Endometrial microvascular endothelial cells (primary cell): ENCODE results near the gene CFTR. TPM values are rescaled to one million over a fixed set of nuclear protein-coding genes. Genes with fewer than 3 reads are reported as not detected.
"Not testable (repeated sequence)": the region's sequence is repeated elsewhere in the genome, so short reads cannot be mapped to it uniquely, and the experiment has no call there.

Experiments
- in situ Hi-C: cut with HindIII; loops from 2 replicates; pipeline ENCODE4 v1.10.0; 2017; ENCODE audit warnings: low sequenced_read_pairs, low pct_unique_long_range_greater_than_20kb; ENCODE audit errors: inconsistent ontology term
- total RNA-seq: library from RNA; depleted of rRNA; stranded (reverse); fragments of >200 nt; gene quantifications from one replicate; pipeline ENCODE4 v1.2.3, GENCODE V29; 2015; ENCODE audit errors: inconsistent ontology term

CFTR gene
- total RNA-seq, 1 donor from 2014 or later = not detected

DNA sequence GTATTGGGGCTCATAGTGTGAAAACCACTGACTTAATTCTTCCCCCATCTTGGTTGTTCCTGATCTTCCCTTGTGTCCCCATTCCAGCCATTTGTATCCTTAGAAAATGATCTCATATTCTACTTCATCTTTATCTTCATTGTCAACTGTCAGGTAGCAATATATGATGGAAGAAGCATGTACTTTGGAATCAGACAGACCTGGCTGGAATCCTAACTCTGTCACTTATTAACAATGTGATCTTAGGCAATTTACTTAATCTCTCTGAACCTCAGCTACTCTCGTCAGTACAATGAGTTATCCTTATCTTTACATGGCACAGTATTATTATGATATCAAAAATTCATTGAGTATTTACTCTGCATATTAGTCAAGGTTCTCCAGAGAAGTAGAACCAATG lies 10.1 kb downstream of the CFTR start:
- in situ Hi-C loops = no loop called here

DNA sequence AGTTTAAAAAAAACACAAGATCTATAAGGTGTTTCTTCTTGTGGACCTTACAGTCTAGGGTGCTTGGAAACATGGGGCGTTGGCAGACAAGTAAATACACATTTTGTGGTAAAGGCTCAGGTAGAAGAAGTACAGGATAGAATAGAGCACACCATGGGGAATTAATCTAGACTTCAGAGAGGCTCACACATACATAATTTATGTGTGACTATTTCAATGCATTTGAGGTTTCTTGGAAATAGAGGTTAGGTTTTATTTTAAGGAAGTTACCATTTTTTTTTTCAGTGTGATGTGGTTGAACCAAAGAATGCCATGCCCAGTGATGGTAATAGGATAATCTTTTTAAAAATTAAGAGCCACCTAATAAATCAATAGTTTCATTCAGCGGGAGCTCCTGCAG lies 12.8 kb downstream of the CFTR start:
- in situ Hi-C loops = no loop called here

DNA sequence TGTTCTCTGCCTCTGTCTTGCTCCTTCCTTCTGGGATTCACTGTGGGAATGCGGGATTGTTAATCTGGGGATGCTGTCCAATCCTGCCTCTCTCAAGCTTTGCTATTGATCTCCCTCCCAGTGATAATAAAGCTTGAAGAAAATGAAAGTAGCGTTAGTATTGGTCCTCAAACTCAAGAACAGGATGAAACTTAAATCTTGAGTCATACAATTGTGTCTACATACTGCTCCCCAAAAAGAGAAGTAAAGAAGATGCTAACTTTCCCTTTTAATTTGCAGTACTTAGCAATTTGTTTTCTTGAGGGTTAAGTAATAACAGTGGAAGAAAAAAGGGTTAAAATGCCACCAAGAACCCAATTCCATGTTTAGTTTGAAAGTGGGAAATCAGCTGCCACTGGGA lies 13.6 kb downstream of the CFTR start:
- in situ Hi-C loops = no loop called here

DNA sequence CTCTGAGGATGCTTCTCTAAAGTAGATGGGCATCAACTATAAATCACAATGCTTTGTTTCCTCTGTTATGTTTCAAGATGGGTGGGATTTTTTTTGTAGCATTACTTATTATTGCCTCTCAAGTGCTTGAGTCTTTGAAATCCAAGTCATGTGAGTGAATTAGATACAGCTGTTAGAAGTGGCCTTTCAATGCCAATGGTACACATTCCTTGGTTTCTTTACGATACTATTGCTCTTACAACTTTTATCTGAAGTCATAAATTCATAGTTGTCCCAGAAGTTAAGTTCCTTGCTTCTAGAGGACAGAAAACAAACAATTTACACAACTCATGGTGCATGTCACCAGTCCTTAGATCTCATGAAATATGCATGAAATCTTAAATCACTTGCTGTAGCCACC lies 15.5 kb downstream of the CFTR start:
- in situ Hi-C loops = no loop called here

DNA sequence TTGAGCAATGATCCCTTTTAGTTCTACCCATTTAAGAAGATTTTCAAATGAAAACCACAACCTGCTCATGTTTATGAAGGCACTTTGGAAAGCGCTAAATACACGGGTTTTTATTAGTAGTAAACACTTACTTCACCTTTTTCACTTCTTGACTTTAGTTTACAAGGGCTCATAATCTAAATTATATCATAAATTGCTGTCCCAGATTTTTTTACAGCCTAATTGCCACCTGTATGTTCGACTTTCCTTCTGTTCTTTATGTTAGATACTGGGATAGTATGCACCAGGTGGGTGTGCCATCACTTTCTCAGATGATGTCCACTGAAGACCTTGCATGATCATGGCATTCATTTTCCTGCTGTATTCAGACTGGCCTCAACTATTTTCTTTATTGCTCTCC lies 22.5 kb downstream of the CFTR start:
- in situ Hi-C loops = no loop called here

DNA sequence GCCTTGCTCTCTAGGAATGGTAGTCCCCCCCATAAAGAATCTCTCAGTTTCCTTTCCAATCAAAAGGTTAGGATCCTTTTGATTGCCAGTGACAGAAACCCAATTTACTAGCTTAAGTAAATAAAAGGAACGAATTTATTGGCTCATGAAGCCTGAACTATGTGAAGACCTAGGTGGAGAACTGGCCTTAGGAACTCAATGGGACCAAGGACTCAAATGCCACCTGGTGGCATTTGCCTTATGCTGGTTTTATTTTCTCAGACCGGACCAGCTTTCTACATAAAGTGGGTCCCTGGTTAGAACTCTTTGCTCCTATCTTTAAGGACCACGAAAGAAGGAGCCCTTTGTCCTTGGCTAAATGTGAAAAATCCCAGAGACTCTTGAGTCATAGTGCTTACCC lies 25.4 kb downstream of the CFTR start:
- in situ Hi-C loops = no loop called here

DNA sequence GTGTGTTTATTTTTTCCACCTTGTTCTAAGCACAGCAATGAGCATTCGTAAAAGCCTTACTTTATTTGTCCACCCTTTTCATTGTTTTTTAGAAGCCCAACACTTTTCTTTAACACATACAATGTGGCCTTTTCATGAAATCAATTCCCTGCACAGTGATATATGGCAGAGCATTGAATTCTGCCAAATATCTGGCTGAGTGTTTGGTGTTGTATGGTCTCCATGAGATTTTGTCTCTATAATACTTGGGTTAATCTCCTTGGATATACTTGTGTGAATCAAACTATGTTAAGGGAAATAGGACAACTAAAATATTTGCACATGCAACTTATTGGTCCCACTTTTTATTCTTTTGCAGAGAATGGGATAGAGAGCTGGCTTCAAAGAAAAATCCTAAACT lies 28.9 kb downstream of the CFTR start:
- in situ Hi-C loops = no loop called here

DNA sequence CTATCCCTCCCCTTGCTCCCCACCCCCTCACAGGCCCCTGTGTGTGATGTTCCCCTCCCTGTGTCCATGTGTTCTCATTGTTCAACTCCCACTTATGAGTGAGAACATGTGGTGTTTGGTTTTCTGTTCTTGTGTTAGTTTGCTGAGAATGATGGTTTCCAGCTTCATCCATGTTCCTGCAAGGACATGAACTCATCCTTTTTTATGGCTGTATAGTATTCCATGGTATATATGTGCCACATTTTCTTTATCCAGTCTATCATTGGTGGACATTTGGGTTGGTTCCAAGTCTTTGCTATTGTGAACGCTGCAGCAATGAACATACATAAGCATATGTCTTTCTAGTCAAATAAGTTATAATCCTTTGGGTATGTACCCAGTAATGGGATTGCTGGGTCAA lies 37.4 kb downstream of the CFTR start:
- in situ Hi-C loops = not testable (repeated sequence)

DNA sequence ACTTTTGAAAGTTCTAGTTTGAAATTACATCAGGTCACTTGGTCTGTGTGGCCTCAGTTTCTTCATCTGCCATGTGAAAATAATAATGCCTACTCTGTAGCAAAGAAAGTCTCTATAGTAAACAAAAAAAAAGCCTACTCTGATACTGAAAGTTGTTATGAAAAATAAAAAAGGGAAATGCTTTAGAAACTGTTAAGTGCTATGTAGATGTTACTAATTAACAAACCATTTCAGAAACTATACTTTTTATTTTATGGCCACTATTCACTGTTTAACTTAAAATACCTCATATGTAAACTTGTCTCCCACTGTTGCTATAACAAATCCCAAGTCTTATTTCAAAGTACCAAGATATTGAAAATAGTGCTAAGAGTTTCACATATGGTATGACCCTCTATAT lies 50.6 kb downstream of the CFTR start:
- in situ Hi-C loops = no loop called here

DNA sequence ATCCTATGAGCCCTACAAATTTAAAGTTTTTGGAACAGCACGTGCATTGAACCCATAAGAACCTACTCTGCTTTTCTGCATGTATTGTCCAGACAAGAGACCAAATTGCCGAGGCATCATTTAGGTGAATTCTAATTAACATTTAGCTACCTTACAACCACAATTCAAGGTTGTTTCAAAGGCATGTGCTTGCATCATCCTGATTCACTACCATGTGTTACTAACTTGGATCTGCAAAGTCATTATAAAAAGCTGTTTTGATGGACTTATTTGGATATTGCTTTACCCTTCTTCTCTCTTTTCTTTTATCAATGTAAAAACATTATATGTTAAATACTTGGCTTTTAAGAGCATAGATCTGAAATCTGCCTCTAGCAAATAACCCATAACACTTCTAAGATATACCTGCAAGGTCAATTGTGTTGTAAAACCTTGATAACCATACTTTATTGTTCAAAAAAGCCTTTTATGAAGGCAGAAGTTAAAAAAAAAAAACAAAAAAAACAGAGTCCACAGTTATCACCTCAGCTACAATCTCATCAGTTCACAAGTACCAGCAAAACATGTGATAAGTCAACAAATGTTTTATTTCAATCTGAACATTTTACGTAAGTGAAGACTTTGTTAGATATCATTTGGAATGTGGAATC lies 51.9 kb downstream of the CFTR start:
- in situ Hi-C loops = no loop called here

DNA sequence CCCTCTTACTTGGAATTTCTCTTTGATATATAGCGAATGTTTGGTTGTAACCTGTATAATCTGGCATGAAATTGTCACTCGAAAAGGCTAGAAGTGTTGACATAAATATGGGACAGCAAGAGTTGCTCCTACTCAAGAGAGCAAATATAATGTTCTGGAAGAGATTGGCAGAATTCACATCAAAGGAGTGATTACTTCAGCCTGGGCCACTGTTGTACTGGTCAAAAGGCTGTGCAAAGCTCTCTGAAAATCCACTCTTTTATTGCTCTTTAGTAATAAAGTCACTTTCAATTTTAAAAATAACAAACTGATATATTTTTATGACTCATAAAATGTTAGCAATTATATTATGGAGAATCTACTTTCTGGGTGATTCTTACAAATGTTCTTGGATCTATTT lies 58.2 kb downstream of the CFTR start:
- in situ Hi-C loops = no loop called here

DNA sequence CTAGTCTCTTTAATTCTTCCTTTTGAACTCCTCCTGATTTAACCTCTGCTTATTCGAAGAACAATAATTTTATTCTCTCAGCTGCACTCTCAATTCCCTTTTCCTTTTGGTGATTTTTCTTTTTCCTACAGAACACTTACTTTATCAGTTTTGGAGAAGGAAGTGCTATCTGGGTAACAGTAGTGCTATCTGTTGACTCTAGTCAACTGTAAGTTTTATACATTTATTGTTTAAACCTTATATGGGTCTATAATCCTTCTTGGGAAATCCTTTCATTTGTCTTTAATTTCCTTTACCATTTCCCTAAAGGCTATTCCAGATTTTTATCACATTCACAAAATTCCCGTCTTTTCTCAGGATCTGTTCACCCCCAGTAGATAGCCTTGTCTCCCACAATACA lies 64.2 kb downstream of the CFTR start:
- in situ Hi-C loops = no loop called here

DNA sequence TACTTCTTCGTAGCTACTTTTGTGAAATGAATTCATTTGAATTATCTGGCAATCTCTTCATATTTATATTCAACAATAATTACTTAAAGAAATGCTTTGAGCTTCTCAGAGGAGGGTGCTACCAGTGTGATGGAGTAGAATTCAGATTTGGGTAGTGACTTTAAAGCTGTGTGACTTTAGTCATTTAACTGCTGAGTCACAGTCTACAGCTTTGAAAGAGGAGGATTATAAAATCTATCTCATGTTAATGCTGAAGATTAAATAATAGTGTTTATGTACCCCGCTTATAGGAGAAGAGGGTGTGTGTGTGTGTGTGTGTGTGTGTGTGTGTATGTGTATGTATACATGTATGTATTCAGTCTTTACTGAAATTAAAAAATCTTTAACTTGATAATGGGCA lies 68.2 kb downstream of the CFTR start:
- in situ Hi-C loops = no loop called here

DNA sequence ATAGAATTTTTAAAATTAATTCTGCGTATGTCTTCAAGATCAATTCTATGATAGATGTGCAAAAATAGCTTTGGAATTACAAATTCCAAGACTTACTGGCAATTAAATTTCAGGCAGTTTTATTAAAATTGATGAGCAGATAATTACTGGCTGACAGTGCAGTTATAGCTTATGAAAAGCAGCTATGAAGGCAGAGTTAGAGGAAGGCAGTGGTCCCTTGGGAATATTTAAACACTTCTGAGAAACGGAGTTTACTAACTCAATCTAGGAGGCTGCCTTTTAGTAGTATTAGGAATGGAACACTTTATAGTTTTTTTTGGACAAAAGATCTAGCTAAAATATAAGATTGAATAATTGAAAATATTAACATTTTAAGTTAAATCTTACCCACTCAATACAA lies 70.8 kb downstream of the CFTR start:
- in situ Hi-C loops = no loop called here

DNA sequence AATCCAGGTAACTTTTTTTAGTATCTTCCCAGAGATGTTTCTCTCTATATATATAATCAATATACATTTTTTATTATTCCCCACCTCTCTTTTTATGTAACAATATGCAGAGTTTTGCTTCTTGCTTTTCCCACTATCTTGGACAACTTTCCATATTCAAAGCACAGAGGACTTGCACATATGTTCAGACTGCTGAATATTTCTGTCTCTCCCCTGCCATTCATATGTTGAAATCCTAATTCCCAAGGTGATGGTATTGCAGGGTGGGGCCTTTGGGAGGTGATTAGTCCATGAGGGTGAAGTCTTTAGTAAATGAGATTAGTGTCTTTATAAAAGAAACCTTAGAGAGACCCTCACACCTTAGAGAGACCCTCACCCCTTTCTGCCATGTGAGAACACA lies 72.8 kb downstream of the CFTR start:
- in situ Hi-C loops = no loop called here

DNA sequence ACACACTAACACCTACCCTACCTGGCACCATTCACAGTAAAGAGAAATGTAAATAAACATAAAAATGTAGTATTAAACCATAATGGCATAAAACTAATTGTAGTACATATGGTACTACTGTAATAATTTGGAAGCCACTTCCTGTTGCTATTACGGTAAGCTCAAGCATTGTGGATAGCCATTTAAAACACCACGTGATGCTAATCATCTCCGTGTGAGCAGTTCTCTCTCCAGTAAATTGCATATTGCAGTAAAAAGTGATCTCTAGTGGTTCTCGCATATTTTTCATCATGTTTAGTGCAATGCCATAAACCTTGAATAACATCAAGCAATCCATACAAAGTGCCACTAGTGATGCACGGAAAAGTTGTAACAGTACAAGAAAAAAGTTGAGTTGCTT lies 75.4 kb downstream of the CFTR start:
- in situ Hi-C loops = no loop called here

DNA sequence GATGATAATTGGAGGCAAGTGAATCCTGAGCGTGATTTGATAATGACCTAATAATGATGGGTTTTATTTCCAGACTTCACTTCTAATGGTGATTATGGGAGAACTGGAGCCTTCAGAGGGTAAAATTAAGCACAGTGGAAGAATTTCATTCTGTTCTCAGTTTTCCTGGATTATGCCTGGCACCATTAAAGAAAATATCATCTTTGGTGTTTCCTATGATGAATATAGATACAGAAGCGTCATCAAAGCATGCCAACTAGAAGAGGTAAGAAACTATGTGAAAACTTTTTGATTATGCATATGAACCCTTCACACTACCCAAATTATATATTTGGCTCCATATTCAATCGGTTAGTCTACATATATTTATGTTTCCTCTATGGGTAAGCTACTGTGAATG lies 79.6 kb downstream of the CFTR start:
- in situ Hi-C loops = no loop called here

DNA sequence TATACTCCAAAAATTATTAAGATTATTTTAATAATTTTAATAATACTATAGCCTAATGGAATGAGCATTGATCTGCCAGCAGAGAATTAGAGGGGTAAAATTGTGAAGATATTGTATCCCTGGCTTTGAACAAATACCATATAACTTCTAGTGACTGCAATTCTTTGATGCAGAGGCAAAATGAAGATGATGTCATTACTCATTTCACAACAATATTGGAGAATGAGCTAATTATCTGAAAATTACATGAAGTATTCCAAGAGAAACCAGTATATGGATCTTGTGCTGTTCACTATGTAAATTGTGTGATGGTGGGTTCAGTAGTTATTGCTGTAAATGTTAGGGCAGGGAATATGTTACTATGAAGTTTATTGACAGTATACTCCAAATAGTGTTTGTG lies 80.2 kb downstream of the CFTR start:
- in situ Hi-C loops = no loop called here

DNA sequence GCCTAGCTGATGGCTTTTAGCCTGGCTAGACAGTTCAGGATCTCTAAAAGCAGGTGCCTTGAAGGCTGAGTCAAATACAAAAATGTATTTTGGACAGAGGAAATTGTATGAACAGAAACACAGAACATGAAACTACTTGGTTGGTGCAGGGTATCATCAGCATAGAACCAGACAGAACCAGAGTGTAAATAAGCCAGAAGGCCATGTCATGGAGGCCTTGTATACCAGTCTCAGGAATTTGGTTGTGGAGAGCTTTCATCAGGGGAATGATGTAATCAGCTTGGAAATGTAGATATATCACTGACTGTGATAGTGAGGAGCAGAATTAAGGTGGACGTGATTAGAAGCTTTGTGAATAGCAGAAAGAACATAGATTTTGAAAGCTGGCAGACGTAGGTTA lies 82.9 kb downstream of the CFTR start:
- in situ Hi-C loops = no loop called here

DNA sequence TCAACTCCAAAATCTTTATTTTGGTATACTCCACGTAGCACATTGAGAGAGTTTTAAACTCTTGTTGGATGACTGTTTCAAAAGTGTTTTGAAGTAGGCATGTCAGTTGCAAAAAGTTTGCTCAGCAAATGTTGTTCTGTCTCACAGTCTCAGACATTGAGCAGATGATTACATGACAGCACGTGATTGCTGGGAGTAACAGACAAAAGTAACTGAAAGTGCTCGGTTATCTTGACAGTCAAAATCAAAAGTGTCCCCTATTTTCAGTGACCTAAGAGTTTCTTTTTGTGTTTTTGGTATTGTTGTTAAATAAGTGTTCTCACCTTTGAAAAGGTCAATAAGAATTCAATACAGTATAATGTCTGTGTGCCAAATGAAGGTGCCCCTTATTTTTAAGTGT lies 84.3 kb downstream of the CFTR start:
- in situ Hi-C loops = no loop called here

DNA sequence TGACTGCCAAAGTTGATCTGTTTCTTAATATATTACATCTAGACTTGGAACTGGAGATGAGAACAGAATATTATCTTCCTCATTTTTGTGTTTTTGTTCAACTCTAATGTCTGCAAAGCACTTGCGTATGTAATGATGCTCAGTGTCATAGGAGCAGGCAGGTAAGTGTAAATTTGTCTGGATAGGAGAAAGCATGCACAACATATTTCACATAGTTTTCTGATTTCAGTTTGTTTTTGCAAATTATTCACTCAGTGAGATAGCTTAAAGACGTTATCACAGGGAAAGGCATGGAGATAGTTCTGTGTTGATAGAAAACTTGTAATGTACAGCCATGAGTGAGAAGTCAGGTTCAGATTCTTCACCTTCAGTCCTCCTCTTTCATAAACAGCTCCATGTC lies 84.8 kb downstream of the CFTR start:
- in situ Hi-C loops = no loop called here

DNA sequence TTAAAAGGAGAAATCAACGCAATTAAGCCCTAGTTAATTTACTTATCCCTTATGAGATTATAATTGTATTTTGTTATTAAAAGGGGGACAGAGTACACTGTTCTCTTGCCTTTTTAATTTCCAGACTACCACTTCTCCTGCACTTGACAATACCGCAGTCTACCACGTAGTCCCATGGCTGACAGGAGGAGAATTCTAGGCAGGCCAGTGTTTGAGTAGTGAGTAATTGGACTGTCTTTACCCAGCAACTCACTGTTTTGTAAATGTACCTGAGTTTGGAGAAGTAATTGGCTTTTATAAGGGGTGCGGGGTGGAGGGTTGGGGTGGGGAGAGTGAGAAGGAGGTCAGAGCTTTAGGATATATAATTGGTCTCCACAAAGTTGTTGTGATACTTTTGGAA lies 85.4 kb downstream of the CFTR start:
- in situ Hi-C loops = no loop called here
